Neural crest cell (in vitro differentiated cells): Measurements from ENCODE around the gene FOXP3. TPM values are rescaled to one million over a fixed set of nuclear protein-coding genes. Genes with fewer than 3 reads are reported as not detected.

Source experiments
- DNase-seq: peaks from one replicate; pipeline ENCODE4 v3.0.0; 2021; ENCODE audit warnings: low read depth, mixed read lengths, low spot score
- H3K27ac Mint-ChIP-seq: one replicate; pipeline ENCODE4 v1.8.0; 2021; ENCODE audit warnings: mild to moderate bottlenecking, mixed read lengths; ENCODE audit not compliant: unreplicated experiment
- H3K27me3 Mint-ChIP-seq: 2 replicates; pipeline ENCODE4 v1.8.0; 2021; ENCODE audit warnings: low read depth, mild to moderate bottlenecking, mixed read lengths
- H3K36me3 Mint-ChIP-seq: 2 replicates; pipeline ENCODE4 v1.8.0; 2021; ENCODE audit warnings: low read depth, mild to moderate bottlenecking, mixed read lengths
- H3K4me1 Mint-ChIP-seq: 2 replicates; pipeline ENCODE4 v1.8.0; 2021; ENCODE audit warnings: mixed read lengths
- H3K4me3 Mint-ChIP-seq: one replicate; pipeline ENCODE4 v1.8.0; 2021; ENCODE audit warnings: mild to moderate bottlenecking, mixed read lengths
- H3K9me3 Mint-ChIP-seq: 2 replicates; pipeline ENCODE4 v1.8.0; 2021; ENCODE audit warnings: mixed read lengths
- CTCF ChIP-seq: fragments of 200-600 bp; sonication (generic); conservative IDR thresholded peaks from 2 replicates; pipeline ENCODE4 v1.5.0; 2021; ENCODE audit warnings: antibody characterized with exemption, mild to moderate bottlenecking
- total RNA-seq: library from RNA; stranded (reverse); gene quantifications from 2 replicates; pipeline ENCODE4 v1.2.1, GENCODE V29; 2021

The FOXP3 gene
- total RNA-seq, 1 donor from 2014 or later, result 0.26 TPM

GRCh38 chrX:49290215-49290614, 25.7 kb upstream of the FOXP3 start:
- Mint-ChIP-seq H3K36me3 (no peaks in the 10 kb centered on the region), H3K4me1 (peaks cover 4% of the 10 kb centered on the region), H3K9me3 (no peaks in the 10 kb centered on the region), H3K4me3 (no peak overlapping the region), H3K27me3 (peaks cover 2% of the 10 kb centered on the region), H3K27ac (no peak overlapping the region)
- no peak for DNase-seq
- no peak for TF ChIP-seq CTCF

GRCh38 chrX:49287665-49288064, 23.2 kb upstream of the FOXP3 start:
- no peak overlapping the region for H3K27ac Mint-ChIP-seq
- DNase-seq, result no peak

GRCh38 chrX:49286581-49286980, 22.1 kb upstream of the FOXP3 start:
- H3K4me3 Mint-ChIP-seq, result no peak overlapping the region
- no peak for DNase-seq
- H3K4me1 Mint-ChIP-seq, result peaks cover 8% of the 10 kb centered on the region
- no peaks in the 10 kb centered on the region for H3K27me3 Mint-ChIP-seq
- H3K36me3 Mint-ChIP-seq, result peaks cover 7% of the 10 kb centered on the region
- no peak for TF ChIP-seq CTCF
- no peaks in the 10 kb centered on the region for H3K9me3 Mint-ChIP-seq
- no peak overlapping the region for H3K27ac Mint-ChIP-seq

More at GRCh38 chrX:49287665-49288064, 23.2 kb upstream of the FOXP3 start:
- no peak for TF ChIP-seq CTCF
- Mint-ChIP-seq H3K4me1 (peaks cover 5% of the 10 kb centered on the region), H3K36me3 (peaks cover 1% of the 10 kb centered on the region), H3K27me3 (peaks cover 2% of the 10 kb centered on the region), H3K4me3 (no peak overlapping the region), H3K9me3 (no peaks in the 10 kb centered on the region)

GRCh38 chrX:49286136-49286535, 21.6 kb upstream of the FOXP3 start:
- H3K9me3 Mint-ChIP-seq, result no peaks in the 10 kb centered on the region
- H3K27ac Mint-ChIP-seq, result no peak overlapping the region
- H3K4me3 Mint-ChIP-seq, result no peak overlapping the region
- peaks cover 7% of the 10 kb centered on the region for H3K36me3 Mint-ChIP-seq
- no peaks in the 10 kb centered on the region for H3K27me3 Mint-ChIP-seq
- TF ChIP-seq CTCF, result no peak
- peaks cover 8% of the 10 kb centered on the region for H3K4me1 Mint-ChIP-seq
- DNase-seq, result no peak

GRCh38 chrX:49284212-49284611, 19.7 kb upstream of the FOXP3 start:
- Mint-ChIP-seq H3K4me3 (no peak overlapping the region), H3K36me3 (peaks cover 7% of the 10 kb centered on the region), H3K27me3 (no peaks in the 10 kb centered on the region), H3K9me3 (no peaks in the 10 kb centered on the region), H3K27ac (no peak overlapping the region), H3K4me1 (peaks cover 8% of the 10 kb centered on the region)
- no peak for DNase-seq
- TF ChIP-seq CTCF, result no peak

- Mint-ChIP-seq H3K27ac (peak overlapping the region; percentile 32), H3K27me3 (no peaks in the 10 kb centered on the region), H3K9me3 (no peaks in the 10 kb centered on the region), H3K36me3 (peaks cover 7% of the 10 kb centered on the region), H3K4me3 (no peak overlapping the region), H3K4me1 (peaks cover 14% of the 10 kb centered on the region)
- no peak for TF ChIP-seq CTCF
- no peak for DNase-seq
Observed at GRCh38 chrX:49282647-49283011, 18.1 kb upstream of the FOXP3 start.
